Endodermal cell (in vitro differentiated cells): Measurements from ENCODE around the gene NABP2. TPM values are rescaled to one million over a fixed set of nuclear protein-coding genes. Genes with fewer than 3 reads are reported as not detected.

Source experiments
- DNase-seq: peaks from one replicate; pipeline ENCODE4 v3.0.0-alpha.2; 2017
- H3K27ac ChIP-seq: 2 replicates; pipeline ENCODE4 v1.5.1; 2013; ENCODE audit warnings: mild to moderate bottlenecking, low read depth, low read length, moderate library complexity
- H3K27me3 ChIP-seq: 2 replicates; pipeline ENCODE4 v1.6.1; 2013; ENCODE audit warnings: mild to moderate bottlenecking, low read length, moderate library complexity; ENCODE audit not compliant: insufficient read depth, control insufficient read depth, poor library complexity, severe bottlenecking
- H3K36me3 ChIP-seq: 2 replicates; pipeline ENCODE4 v1.7.0; 2013; ENCODE audit warnings: mild to moderate bottlenecking, low read length, moderate library complexity; ENCODE audit not compliant: control insufficient read depth, insufficient read depth
- H3K4me1 ChIP-seq: one replicate; pipeline ENCODE4 v1.7.0; 2013; ENCODE audit warnings: low read length; ENCODE audit not compliant: control insufficient read depth, insufficient read depth
- H3K4me3 ChIP-seq: 2 replicates; pipeline ENCODE4 v1.5.1; 2013; ENCODE audit warnings: mild to moderate bottlenecking, low read length, moderate library complexity
- H3K9ac ChIP-seq: 2 replicates; pipeline ENCODE4 v1.6.1; 2013; ENCODE audit warnings: mild to moderate bottlenecking, low read length, moderate library complexity; ENCODE audit not compliant: poor library complexity, severe bottlenecking; ENCODE audit errors: extremely low read depth
- H3K9me3 ChIP-seq: 2 replicates; pipeline ENCODE4 v1.6.1; 2013; ENCODE audit warnings: mild to moderate bottlenecking, low read length, moderate library complexity; ENCODE audit not compliant: control insufficient read depth
- H3K27ac Mint-ChIP-seq: 2 replicates; pipeline ENCODE4 v1.8.0; 2020; ENCODE audit warnings: mixed read lengths
- H3K27me3 Mint-ChIP-seq: 2 replicates; pipeline ENCODE4 v1.8.0; 2021; ENCODE audit warnings: mild to moderate bottlenecking, mixed read lengths; ENCODE audit not compliant: insufficient read depth
- H3K36me3 Mint-ChIP-seq: 2 replicates; pipeline ENCODE4 v1.8.0; 2020; ENCODE audit warnings: low read depth, mixed read lengths
- H3K4me1 Mint-ChIP-seq: 2 replicates; pipeline ENCODE4 v1.8.0; 2020; ENCODE audit warnings: mixed read lengths
- H3K4me3 Mint-ChIP-seq: 2 replicates; pipeline ENCODE4 v1.8.0; 2020; ENCODE audit warnings: mild to moderate bottlenecking, moderate library complexity, mixed read lengths
- H3K9me3 Mint-ChIP-seq: 2 replicates; pipeline ENCODE4 v1.8.0; 2020; ENCODE audit warnings: mild to moderate bottlenecking, mixed read lengths
- WGBS, 2 experiments: methylation state at CpG; one replicate each; pipeline versions ENCODE4 v1.1.5 to v1.1.7; 2013; ENCODE audit warnings: missing lambda C conversion rate in 2 of 2, mixed read lengths in 1 of 2; ENCODE audit not compliant: insufficient coverage in 1 of 2, insufficient read length in 1 of 2; 5-methylcytosine and 5-hydroxymethylcytosine counted together
- total RNA-seq, 2 donors: library from RNA; stranded (reverse); fragmentation: NEBNext Ultra II Directional in 1 of 2; extraction: Animal tissue kit (Norgen Biotek cat#: 25700) in 1 of 2; gene quantifications; 2 replicates in 1 of 2; 3 replicates in 1 of 2; pipeline ENCODE4 v1.2.1, GENCODE V29; 2021
- TF ChIP-seq, protein P1 (sequence below): fragments of 200-600 bp; sonication (generic); conservative IDR thresholded peaks from 2 replicates; pipeline ENCODE4 v1.5.0; 2021; ENCODE audit warnings: antibody characterized with exemption, mild to moderate bottlenecking

Gene NABP2
- total RNA-seq, 2 donors from 2014 or later = 27.0 to 35.1 TPM

DNA sequence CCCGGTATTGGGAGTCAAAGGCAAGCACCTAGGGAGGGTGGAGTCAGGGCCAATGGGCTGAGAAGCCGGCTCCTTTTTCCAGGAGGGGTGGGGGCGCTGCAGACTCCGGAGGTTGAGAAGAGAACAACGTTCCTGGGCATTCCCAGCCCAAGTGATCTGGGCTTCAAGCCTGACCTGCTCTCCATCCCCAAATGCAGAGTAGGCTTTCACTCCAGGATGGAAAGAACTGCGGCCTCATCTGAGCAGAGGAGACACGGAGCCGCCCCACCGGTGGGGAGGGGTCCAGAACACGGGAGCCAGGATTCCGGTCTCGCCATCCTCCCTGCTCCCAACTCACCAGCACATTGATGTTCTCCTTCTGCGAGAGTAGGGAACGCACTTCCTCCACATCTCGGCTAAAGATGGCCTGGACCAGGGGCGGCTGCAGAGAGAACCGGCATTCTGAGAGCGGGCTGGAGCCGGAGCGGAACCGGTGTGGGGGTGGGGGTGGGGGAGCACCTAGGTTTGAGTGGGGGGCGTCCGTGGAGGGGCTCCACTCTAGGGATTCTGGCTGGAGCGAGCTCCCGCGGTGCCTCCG lies 33.4 kb downstream of the NABP2 start:
- peak overlapping the region; percentile 95 for H3K4me3 Mint-ChIP-seq
- H3K27me3 Mint-ChIP-seq = no peaks in the 10 kb centered on the region
- H3K27ac Mint-ChIP-seq = peak overlapping the region; percentile 84
- peaks cover 35% of the 10 kb centered on the region for H3K36me3 Mint-ChIP-seq
- Histone ChIP-seq H3K4me1 (no peaks in the 10 kb centered on the region), H3K4me3 (peak overlapping the region; percentile 96), H3K36me3 (peaks cover 41% of the 10 kb centered on the region), H3K27me3 (no peaks in the 10 kb centered on the region), H3K9me3 (no peaks in the 10 kb centered on the region), H3K9ac (peak overlapping the region; percentile 59), H3K27ac (no peak overlapping the region)
- H3K9me3 Mint-ChIP-seq = no peaks in the 10 kb centered on the region
- DNase-seq = peak; percentile 93
- peaks cover 19% of the 10 kb centered on the region for H3K4me1 Mint-ChIP-seq
- TF ChIP-seq, protein P1, sequence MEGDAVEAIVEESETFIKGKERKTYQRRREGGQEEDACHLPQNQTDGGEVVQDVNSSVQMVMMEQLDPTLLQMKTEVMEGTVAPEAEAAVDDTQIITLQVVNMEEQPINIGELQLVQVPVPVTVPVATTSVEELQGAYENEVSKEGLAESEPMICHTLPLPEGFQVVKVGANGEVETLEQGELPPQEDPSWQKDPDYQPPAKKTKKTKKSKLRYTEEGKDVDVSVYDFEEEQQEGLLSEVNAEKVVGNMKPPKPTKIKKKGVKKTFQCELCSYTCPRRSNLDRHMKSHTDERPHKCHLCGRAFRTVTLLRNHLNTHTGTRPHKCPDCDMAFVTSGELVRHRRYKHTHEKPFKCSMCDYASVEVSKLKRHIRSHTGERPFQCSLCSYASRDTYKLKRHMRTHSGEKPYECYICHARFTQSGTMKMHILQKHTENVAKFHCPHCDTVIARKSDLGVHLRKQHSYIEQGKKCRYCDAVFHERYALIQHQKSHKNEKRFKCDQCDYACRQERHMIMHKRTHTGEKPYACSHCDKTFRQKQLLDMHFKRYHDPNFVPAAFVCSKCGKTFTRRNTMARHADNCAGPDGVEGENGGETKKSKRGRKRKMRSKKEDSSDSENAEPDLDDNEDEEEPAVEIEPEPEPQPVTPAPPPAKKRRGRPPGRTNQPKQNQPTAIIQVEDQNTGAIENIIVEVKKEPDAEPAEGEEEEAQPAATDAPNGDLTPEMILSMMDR = no peak
- 0 to 1% methylated on average over 15 to 25 of the region's 27 CpGs for WGBS, 2 experiments

DNA sequence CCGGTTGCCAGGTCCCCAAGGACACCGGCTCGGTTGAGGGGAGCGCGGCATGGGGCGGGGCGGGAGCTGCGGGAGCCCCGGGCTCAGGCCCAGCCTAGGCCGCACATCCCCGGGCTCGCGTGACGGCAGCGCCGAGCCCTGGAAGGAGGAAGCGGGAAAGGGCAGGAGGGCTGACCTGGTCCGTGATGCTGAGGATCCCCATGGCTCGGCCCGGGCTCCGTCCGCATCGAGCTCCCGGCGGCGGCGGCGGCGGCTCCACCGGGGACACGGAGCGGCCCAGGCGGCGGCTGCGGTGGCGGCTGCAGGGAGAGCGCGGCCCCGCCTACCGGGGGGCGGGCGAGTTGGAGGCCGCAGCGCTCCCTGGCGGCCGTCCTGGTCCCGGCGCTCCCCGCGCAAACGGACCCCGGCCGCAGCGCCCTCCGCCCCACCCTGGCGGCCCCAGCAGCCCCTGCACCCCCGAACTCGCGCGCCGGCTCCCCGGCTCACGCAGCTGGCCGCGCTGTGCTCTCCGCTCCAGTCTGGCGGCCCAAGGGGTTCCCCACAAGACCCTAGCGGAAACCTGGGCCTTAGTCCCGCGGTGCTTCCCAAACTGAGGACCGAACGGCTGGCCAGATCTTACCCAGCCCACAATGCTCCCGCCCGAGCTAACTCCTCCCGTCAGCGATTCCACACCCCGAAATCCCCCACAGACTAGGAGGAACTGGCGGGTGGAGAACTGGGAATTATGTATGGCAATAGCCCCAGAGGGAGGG lies 34.1 kb downstream of the NABP2 start, which contains the start of gene ANKRD52:
ANKRD52 (minus strand) TSS at position 317 of the 752 bp plus-strand sequence; CDS start at position 202, 115 bp downstream.
- Mint-ChIP-seq H3K36me3 (peaks cover 29% of the 10 kb centered on the region), H3K9me3 (no peaks in the 10 kb centered on the region), H3K27ac (peak within 1 kb of the TSS; percentile 85), H3K4me3 (peak within 1 kb of the TSS; percentile 95), H3K27me3 (no peaks in the 10 kb centered on the region), H3K4me1 (peaks cover 19% of the 10 kb centered on the region)
- Histone ChIP-seq H3K4me3 (peak within 1 kb of the TSS; percentile 96), H3K9ac (peak within 1 kb of the TSS; percentile 59), H3K36me3 (peaks cover 35% of the 10 kb centered on the region), H3K27me3 (no peaks in the 10 kb centered on the region), H3K9me3 (no peaks in the 10 kb centered on the region), H3K4me1 (no peaks in the 10 kb centered on the region), H3K27ac (peak within 1 kb of the TSS; percentile 41)
- 0 to 1% methylated on average over 29 to 78 of the region's 78 CpGs for WGBS, 2 experiments
- TF ChIP-seq, protein P1 = peak; percentile 86
- peak; percentile 92 for DNase-seq

DNA sequence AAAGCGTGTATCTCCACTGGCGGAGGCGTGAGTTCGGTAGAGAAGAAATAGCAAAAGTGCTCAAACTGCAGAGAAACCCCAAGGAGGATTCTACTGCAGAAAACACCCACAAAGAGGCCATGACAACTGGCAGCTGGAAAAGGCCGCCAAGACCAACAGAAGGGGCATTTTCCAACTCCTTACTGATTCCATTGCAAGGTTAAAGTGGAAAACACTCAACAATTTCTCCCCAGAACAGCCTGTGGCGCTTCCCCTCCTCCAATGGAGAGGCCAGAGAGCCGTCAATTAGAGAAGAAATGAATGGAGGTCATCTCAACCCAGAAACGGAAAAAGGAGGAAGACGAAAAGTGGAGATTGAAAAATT lies 34.7 kb downstream of the NABP2 start:
- Mint-ChIP-seq H3K4me1 (peaks cover 19% of the 10 kb centered on the region), H3K4me3 (peak overlapping the region; percentile 95), H3K36me3 (peaks cover 23% of the 10 kb centered on the region), H3K9me3 (no peaks in the 10 kb centered on the region), H3K27ac (peak overlapping the region; percentile 85), H3K27me3 (no peaks in the 10 kb centered on the region)
- peaks cover 29% of the 10 kb centered on the region for H3K36me3 ChIP-seq
- no peaks in the 10 kb centered on the region for H3K27me3 ChIP-seq
- DNase-seq = no peak
- no peaks in the 10 kb centered on the region for H3K4me1 ChIP-seq
- peak overlapping the region; percentile 41 for H3K27ac ChIP-seq
- H3K9me3 ChIP-seq = no peaks in the 10 kb centered on the region
- H3K9ac ChIP-seq = peak overlapping the region; percentile 53
- TF ChIP-seq, protein P1 = no peak
- H3K4me3 ChIP-seq = peak overlapping the region; percentile 96
- 42 to 47% methylated on average over 7 to 9 of the region's 9 CpGs for WGBS, 2 experiments
